ENCODE results near the gene DAZAP2.

DNA sequence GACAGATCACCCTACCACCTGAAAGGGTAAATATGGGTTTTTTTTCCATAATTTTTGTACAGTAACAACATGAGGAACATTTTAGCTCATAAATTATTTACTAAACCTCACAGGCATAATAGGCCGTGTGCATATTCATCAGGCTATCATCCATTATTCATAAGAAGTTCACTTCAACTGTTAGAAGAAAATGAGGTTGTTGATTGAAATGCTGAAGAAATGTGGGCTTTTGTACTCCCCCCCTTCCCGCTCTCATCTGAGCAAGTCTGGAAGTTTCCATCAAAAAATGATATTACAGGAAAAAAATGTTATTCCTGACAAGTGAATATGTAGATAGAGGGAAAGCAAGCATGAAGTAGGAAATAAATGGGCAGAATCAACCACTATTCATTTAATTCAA is 12.9 kb upstream of the DAZAP2 start:
- TF ChIP-seq EZH2phosphoT487 (IDR thresholded peaks at IDR 0.05; ENCODE audit: low read depth) = no peak
- TF ChIP-seq, protein P1, sequence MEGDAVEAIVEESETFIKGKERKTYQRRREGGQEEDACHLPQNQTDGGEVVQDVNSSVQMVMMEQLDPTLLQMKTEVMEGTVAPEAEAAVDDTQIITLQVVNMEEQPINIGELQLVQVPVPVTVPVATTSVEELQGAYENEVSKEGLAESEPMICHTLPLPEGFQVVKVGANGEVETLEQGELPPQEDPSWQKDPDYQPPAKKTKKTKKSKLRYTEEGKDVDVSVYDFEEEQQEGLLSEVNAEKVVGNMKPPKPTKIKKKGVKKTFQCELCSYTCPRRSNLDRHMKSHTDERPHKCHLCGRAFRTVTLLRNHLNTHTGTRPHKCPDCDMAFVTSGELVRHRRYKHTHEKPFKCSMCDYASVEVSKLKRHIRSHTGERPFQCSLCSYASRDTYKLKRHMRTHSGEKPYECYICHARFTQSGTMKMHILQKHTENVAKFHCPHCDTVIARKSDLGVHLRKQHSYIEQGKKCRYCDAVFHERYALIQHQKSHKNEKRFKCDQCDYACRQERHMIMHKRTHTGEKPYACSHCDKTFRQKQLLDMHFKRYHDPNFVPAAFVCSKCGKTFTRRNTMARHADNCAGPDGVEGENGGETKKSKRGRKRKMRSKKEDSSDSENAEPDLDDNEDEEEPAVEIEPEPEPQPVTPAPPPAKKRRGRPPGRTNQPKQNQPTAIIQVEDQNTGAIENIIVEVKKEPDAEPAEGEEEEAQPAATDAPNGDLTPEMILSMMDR (IDR thresholded peaks at IDR 0.05; ENCODE audit: low read depth, low read length) = no peak

Data from OCI-LY3 (cell line).